SK-N-SH (cell line): ENCODE results near the gene NOA1. TPM values are rescaled to one million over a fixed set of nuclear protein-coding genes. Genes with fewer than 3 reads are reported as not detected.

Experiments used
- CTCF ChIA-PET: fragments of 300-600, 350-600 bp; formaldehyde crosslinking; extraction: SDS; loops from one replicate; lab custom pipeline; 2021; lab: Yijun Ruan, JAX
- POLR2A ChIA-PET: fragments of 350-600 bp; sonication (Branson Sonifier 250); formaldehyde crosslinking; extraction: SDS; loops from one replicate; lab custom pipeline; 2020; ENCODE audit warnings: antibody characterized with exemption, inconsistent platforms; lab: Yijun Ruan, JAX
- DNase-seq: peaks from one replicate; pipeline ENCODE4 v3.0.0; 2012
- H2AFZ ChIP-seq: fragments of 200-600 bp; sonication (generic); 2 replicates; pipeline ENCODE4 v1.8.1; 2016; ENCODE audit warnings: antibody characterized with exemption, mild to moderate bottlenecking, low read depth
- H3F3A ChIP-seq: fragments of 200-600 bp; sonication (generic); replicated peaks from 2 replicates; pipeline ENCODE3; 2016; ENCODE audit warnings: antibody characterized with exemption, mild to moderate bottlenecking; ENCODE audit not compliant: insufficient read depth
- H3K27ac ChIP-seq, 2 experiments: fragments of 200-500 bp in 1 of 2; fragments of 200-600 bp in 1 of 2; sonication (Bioruptor generic) in 1 of 2; sonication (generic), shearing (Covaris generic) in 1 of 2; 2 replicates each; pipeline versions ENCODE4 v1.5.1 to v1.6.1; 2014 to 2016; ENCODE audit warnings: low read depth in 2 of 2, inconsistent platforms in 1 of 2, low read length in 1 of 2, mild to moderate bottlenecking in 1 of 2, mixed read lengths in 1 of 2
- H3K27me3 ChIP-seq: fragments of 200-600 bp; sonication (generic), shearing (Covaris generic); 2 replicates; pipeline ENCODE4 v1.6.1; 2016; ENCODE audit warnings: mixed run types; ENCODE audit not compliant: insufficient read depth
- H3K36me3 ChIP-seq, 2 experiments: fragments of 200-500 bp in 1 of 2; fragments of 200-600 bp in 1 of 2; sonication (Bioruptor generic) in 1 of 2; sonication (generic) in 1 of 2; replicated peaks in 1 of 2; 2 replicates each; pipeline versions ENCODE3 to v1.5.1; 2014 to 2016; ENCODE audit warnings: low read length in 1 of 2, mild to moderate bottlenecking in 1 of 2; ENCODE audit not compliant: insufficient read depth in 2 of 2, control insufficient read depth in 1 of 2
- H3K4me1 ChIP-seq, 2 experiments: fragments of 200-500 bp in 1 of 2; fragments of 200-600 bp in 1 of 2; sonication (Bioruptor generic) in 1 of 2; sonication (generic), shearing (Covaris generic) in 1 of 2; 2 replicates each; pipeline versions ENCODE4 v1.5.1 to v1.6.1; 2014 to 2016; ENCODE audit warnings: low read depth in 1 of 2, low read length in 1 of 2, mixed run types in 1 of 2; ENCODE audit not compliant: insufficient read depth in 2 of 2, control insufficient read depth in 1 of 2
- H3K4me2 ChIP-seq: fragments of 200-600 bp; sonication (generic), shearing (Covaris generic); 2 replicates; pipeline ENCODE4 v1.6.1; 2017; ENCODE audit warnings: mixed run types
- H3K4me3 ChIP-seq, 2 experiments: fragments of 200-500 bp in 1 of 2; fragments of 200-600 bp in 1 of 2; sonication (Bioruptor generic) in 1 of 2; sonication (generic), shearing (Covaris generic) in 1 of 2; 2 replicates each; pipeline versions ENCODE4 v1.5.1 to v1.8.1; 2014 to 2016; ENCODE audit warnings: low read depth in 2 of 2, inconsistent platforms in 1 of 2, low read length in 1 of 2, mild to moderate bottlenecking in 1 of 2, mixed read lengths in 1 of 2, moderate library complexity in 1 of 2
- H3K79me2 ChIP-seq: fragments of 200-600 bp; sonication (generic); 2 replicates; pipeline ENCODE4 v1.8.1; 2017; ENCODE audit warnings: mild to moderate bottlenecking; ENCODE audit not compliant: insufficient read depth
- H3K9ac ChIP-seq: fragments of 200-600 bp; sonication (generic); 2 replicates; pipeline ENCODE4 v1.6.1; 2017; ENCODE audit warnings: mixed run types
- H3K9me2 ChIP-seq: fragments of 200-600 bp; sonication (generic); 2 replicates; pipeline ENCODE4 v1.6.1; 2017; ENCODE audit warnings: mixed run types
- H3K9me3 ChIP-seq: fragments of 200-600 bp; sonication (generic); 2 replicates; pipeline ENCODE4 v1.6.1; 2017; ENCODE audit warnings: mixed run types, mild to moderate bottlenecking, moderate library complexity
- H4K20me1 ChIP-seq: fragments of 200-600 bp; sonication (generic); 2 replicates; pipeline ENCODE4 v1.6.1; 2017; ENCODE audit warnings: mild to moderate bottlenecking, mixed run types; ENCODE audit not compliant: insufficient read depth
- CHD2 ChIP-seq: fragments of 150-350 bp; IDR thresholded peaks from 2 replicates; pipeline ENCODE4 v1.6.1; 2018; ENCODE audit warnings: low read length; ENCODE audit not compliant: partially characterized antibody
- CTCF ChIP-seq: fragments of 200-600 bp; sonication (generic); IDR thresholded peaks from 2 replicates; pipeline ENCODE4 v1.6.1; 2017; ENCODE audit warnings: antibody characterized with exemption, mild to moderate bottlenecking, moderate library complexity
- ELF1 ChIP-seq: IDR thresholded peaks from 2 replicates; pipeline ENCODE4 v1.4.0; 2012
- EP300 ChIP-seq, 2 experiments: IDR thresholded peaks; 2 replicates each; pipeline versions ENCODE4 v1.4.0 to v1.6.1; 2012; ENCODE audit warnings: borderline replicate concordance in 1 of 2, low read depth in 1 of 2, low read length in 1 of 2
- EZH2phosphoT487 ChIP-seq: fragments of 200-600 bp; sonication (generic); IDR thresholded peaks from 2 replicates; pipeline ENCODE4 v1.6.1; 2017; ENCODE audit warnings: low read depth, mixed run types, mild to moderate bottlenecking, antibody characterized with exemption, moderate library complexity, borderline replicate concordance
- FOXJ3 ChIP-seq: sonication (generic); formaldehyde crosslinking; IDR thresholded peaks from 2 replicates; pipeline ENCODE4 v1.5.1; 2020; ENCODE audit warnings: mild to moderate bottlenecking, missing genetic modification reagents
- FOXM1 ChIP-seq: IDR thresholded peaks from 2 replicates; pipeline ENCODE4 v1.4.0; 2012; ENCODE audit warnings: low read depth, mild to moderate bottlenecking
- GABPA ChIP-seq: IDR thresholded peaks from 2 replicates; pipeline ENCODE4 v1.4.0; 2012; ENCODE audit warnings: low read depth, mild to moderate bottlenecking
- MAX ChIP-seq: IDR thresholded peaks from 2 replicates; pipeline ENCODE4 v1.4.0; 2012; ENCODE audit warnings: low read depth
- MXI1 ChIP-seq: IDR thresholded peaks from 2 replicates; pipeline ENCODE4 v1.6.1; 2012; ENCODE audit warnings: mild to moderate bottlenecking, low read depth, low read length, improper control_type of control experiment
- NRF1 ChIP-seq: IDR thresholded peaks from 2 replicates; pipeline ENCODE4 v1.6.1; 2012; ENCODE audit warnings: low read depth, mild to moderate bottlenecking, low read length
- PBX3 ChIP-seq: IDR thresholded peaks from 2 replicates; pipeline ENCODE4; 2012
- POLR2AphosphoS5 ChIP-seq: IDR thresholded peaks from 2 replicates; pipeline ENCODE4 v1.6.1; 2012; ENCODE audit warnings: low read depth, low read length
- RCOR1 ChIP-seq: fragments of 150-350 bp; IDR thresholded peaks from 2 replicates; pipeline ENCODE4 v1.6.1; 2017; ENCODE audit warnings: antibody characterized with exemption, low read length
- SIN3A ChIP-seq: IDR thresholded peaks from 2 replicates; pipeline ENCODE4 v1.6.1; 2012; ENCODE audit warnings: low read depth, mild to moderate bottlenecking, low read length, moderate library complexity, borderline replicate concordance
- SMC3 ChIP-seq: IDR thresholded peaks from 2 replicates; pipeline ENCODE4 v1.6.1; 2012; ENCODE audit warnings: low read depth, low read length, improper control_type of control experiment
- TEAD4 ChIP-seq: IDR thresholded peaks from 2 replicates; pipeline ENCODE4 v1.4.0; 2012; ENCODE audit warnings: mild to moderate bottlenecking, borderline replicate concordance; ENCODE audit not compliant: insufficient read depth
- USF1 ChIP-seq: IDR thresholded peaks from 2 replicates; pipeline ENCODE4 v1.4.0; 2012; ENCODE audit warnings: low read depth, borderline replicate concordance
- YY1 ChIP-seq: IDR thresholded peaks from 2 replicates; pipeline ENCODE4 v1.4.0; 2012; ENCODE audit warnings: low read depth, mild to moderate bottlenecking
- WGBS: methylation state at CpG from one replicate; pipeline ENCODE4 v1.1.6; 2017; ENCODE audit warnings: low lambda C conversion rate; 5-methylcytosine and 5-hydroxymethylcytosine counted together
- polyA plus RNA-seq, 3 experiments: library from polyadenylated mRNA; depleted of rRNA; stranded (reverse); fragments of >200 nt; gene quantifications; 2 replicates each; pipeline ENCODE4 v1.2.3, GENCODE V29; 2012

NOA1 gene
- polyA plus RNA-seq, 1 of the 3 experiments (the other 2 are of a cell fraction), result 11.8 TPM

- TF ChIP-seq POLR2AphosphoS5, result no peak
- peak; percentile 46; the same call in 1 of the 2 replicates for TF ChIP-seq SIN3A
- no peak for TF ChIP-seq MAX
- TF ChIP-seq EP300 (IDR thresholded peaks at IDR 0.05; ENCODE audit: borderline replicate concordance in 1 of 2, low read depth in 1 of 2, low read length in 1 of 2), result no peak
- no peak for TF ChIP-seq GABPA
- TF ChIP-seq CHD2, result no peak
- no peak for TF ChIP-seq USF1
- TF ChIP-seq CTCF, result no peak
- Histone ChIP-seq H3K36me3 (peaks cover 6 to 28% of the 10 kb centered on the region in 2 experiments), H4K20me1 (peaks cover 59% of the 10 kb centered on the region), H3K4me1 (peaks cover 9 to 10% of the 10 kb centered on the region in 2 experiments), H3K9me3 (no peaks in the 10 kb centered on the region), H3F3A (peaks cover 19% of the 10 kb centered on the region), H2AFZ (no peak overlapping the region), H3K9me2 (no peaks in the 10 kb centered on the region), H3K4me3 (peak overlapping the region; percentile 78 to 99), H3K9ac (peak overlapping the region; percentile 90), H3K27me3 (no peaks in the 10 kb centered on the region), H3K79me2 (peaks cover 90% of the 10 kb centered on the region), H3K27ac (peak overlapping the region; percentile 86 to 94; a peak in 2 of 4 replicates), H3K4me2 (peak overlapping the region; percentile 92)
- WGBS, result 10% methylated on average over 21 of the region's 21 CpGs
- ChIA-PET POLR2A (interaction anchor here (0.7 kb wide), 1 partner anchor 63 kb away, joined by 5 read pairs; no protein-coding TSS in a partner anchor), CTCF (interaction anchor here (0.6 to 1.4 kb wide), 2 partner anchors 16 to 18 kb away, joined by 3 to 4 read pairs; no protein-coding TSS in a partner anchor)
- no peak for DNase-seq
These were observed 2.1 kb upstream of the NOA1 start for GRCh38 chr4:56979421-56980072.

GRCh38 chr4:56978750-56979303 is 1.4 kb upstream of the NOA1 start, which contains the start of gene POLR2B:
TSS of gene POLR2B (plus strand) at chr4:56978896. CDS start at chr4:56978986, 90 bp downstream.
- peak; percentile 90 for DNase-seq
- H3K4me3 ChIP-seq, result peak within 1 kb of the TSS; percentile 78 to 99
- peak within 1 kb of the TSS; percentile 90 for H3K9ac ChIP-seq
- H3K27ac ChIP-seq, result peak within 1 kb of the TSS; percentile 86 to 94
- H3K36me3 ChIP-seq, result peaks cover 5 to 26% of the 10 kb centered on the region in 2 experiments
- H3K9me3 ChIP-seq, result no peaks in the 10 kb centered on the region
- peaks cover 90% of the 10 kb centered on the region for H3K79me2 ChIP-seq
- no peaks in the 10 kb centered on the region for H3K27me3 ChIP-seq
- H3K4me2 ChIP-seq, result peak within 1 kb of the TSS; percentile 92
- peaks cover 9 to 10% of the 10 kb centered on the region in 2 experiments for H3K4me1 ChIP-seq
- POLR2A ChIA-PET, result interaction anchor here (0.9 to 1.7 kb wide), 2 partner anchors 70 to 71 kb away, joined by 3 to 5 read pairs; partner anchors contain the start of gene REST
- peaks cover 19% of the 10 kb centered on the region for H3F3A ChIP-seq
- WGBS, result 2% methylated on average over 29 of the region's 37 CpGs
- H3K9me2 ChIP-seq, result no peaks in the 10 kb centered on the region
- peaks cover 52% of the 10 kb centered on the region for H4K20me1 ChIP-seq
- H2AFZ ChIP-seq, result peak within 1 kb of the TSS; percentile 97
- CTCF ChIA-PET, result interaction anchor here (0.7 to 1.9 kb wide), 5 partner anchors 17 to 179 kb away, joined by 3 to 5 read pairs (median 3); no protein-coding TSS in a partner anchor
- no peak for TF ChIP-seq FOXJ3 (CRISPR knock-in tag)
- TF ChIP-seq GABPA, result peak; percentile 66
- TF ChIP-seq NRF1, result peak; percentile 59; the same call in 1 of the 2 replicates
- TF ChIP-seq CHD2, result peak; percentile 68
- no peak for TF ChIP-seq EZH2phosphoT487
- 0 out of 2 replicates have a peak, but pooled peaks have one; percentile 20 for TF ChIP-seq YY1
- peak; percentile 94 for TF ChIP-seq POLR2AphosphoS5
- peak; percentile 87 for TF ChIP-seq ELF1
- peak; percentile 79 for TF ChIP-seq MAX
- no peak for TF ChIP-seq PBX3
- no peak for TF ChIP-seq SMC3
- peak; percentile 88; the same call in 1 of the 2 replicates for TF ChIP-seq MXI1
- 0 out of 2 replicates have a peak, but pooled peaks have one; percentile 32 for TF ChIP-seq RCOR1
- TF ChIP-seq FOXM1, result no peak
- no peak for TF ChIP-seq TEAD4
- TF ChIP-seq EP300 (IDR thresholded peaks at IDR 0.05; ENCODE audit: borderline replicate concordance in 1 of 2, low read depth in 1 of 2, low read length in 1 of 2), result no peak
